NAMALWA (cell line): Measurements from ENCODE around the gene RALA.
"Not testable (repeated sequence)": the region's sequence is repeated elsewhere in the genome, so short reads cannot be mapped to it uniquely, and the experiment has no call there.

Experiments
- DNase-seq: peaks from one replicate; pipeline ENCODE4 v3.0.0-alpha.2; 2015; ENCODE audit warnings: low spot score

Gene RALA

GRCh38 chr7:39647816-39648215 is 24.4 kb downstream of the RALA start:
- no peak for DNase-seq

- no peak for DNase-seq
Measured at GRCh38 chr7:39650676-39651075, 27.3 kb downstream of the RALA start.

- no peak for DNase-seq
Measured at GRCh38 chr7:39651265-39651664, 27.9 kb downstream of the RALA start.

GRCh38 chr7:39656415-39656814 is 33.0 kb downstream of the RALA start:
- DNase-seq = no peak

- DNase-seq = no peak
Measured at GRCh38 chr7:39659356-39660013, 36.1 kb downstream of the RALA start.

GRCh38 chr7:39661960-39662359 is 38.6 kb downstream of the RALA start:
- DNase-seq = no peak

- DNase-seq = no peak
Measured at GRCh38 chr7:39663263-39663662, 39.9 kb downstream of the RALA start.

GRCh38 chr7:39664057-39664456 is 40.7 kb downstream of the RALA start:
- DNase-seq = no peak

GRCh38 chr7:39664585-39664984 is 41.2 kb downstream of the RALA start:
- DNase-seq = no peak

- DNase-seq = no peak
Measured at GRCh38 chr7:39666562-39666961, 43.2 kb downstream of the RALA start.

- DNase-seq = no peak
Measured at GRCh38 chr7:39667341-39667923, 44.1 kb downstream of the RALA start.

GRCh38 chr7:39668280-39668679 is 44.9 kb downstream of the RALA start:
- not testable (repeated sequence) for DNase-seq

- DNase-seq = no peak
Measured at GRCh38 chr7:39670052-39670451, 46.7 kb downstream of the RALA start.

- DNase-seq = no peak
Measured at GRCh38 chr7:39670934-39671333, 47.6 kb downstream of the RALA start.

GRCh38 chr7:39672176-39672575 is 48.8 kb downstream of the RALA start:
- no peak for DNase-seq

- DNase-seq = no peak
Measured at GRCh38 chr7:39673868-39674267, 50.5 kb downstream of the RALA start.

GRCh38 chr7:39674406-39674805 is 51.0 kb downstream of the RALA start:
- no peak for DNase-seq

- no peak for DNase-seq
Measured at GRCh38 chr7:39676346-39676745, 53.0 kb downstream of the RALA start.

- no peak for DNase-seq
Measured at GRCh38 chr7:39678930-39679709, 55.7 kb downstream of the RALA start.

- DNase-seq = not testable (repeated sequence)
Measured at GRCh38 chr7:39679874-39680273, 56.5 kb downstream of the RALA start.

- no peak for DNase-seq
Measured at GRCh38 chr7:39681887-39682441, 58.6 kb downstream of the RALA start.

- no peak for DNase-seq
Measured at GRCh38 chr7:39683216-39683845, 60.0 kb downstream of the RALA start.
